ENCODE measurements around the gene ARHGAP40.
"Not testable (repeated sequence)": the region's sequence is repeated elsewhere in the genome, so short reads cannot be mapped to it uniquely, and the experiment has no call there.

ARHGAP40 gene

DNA sequence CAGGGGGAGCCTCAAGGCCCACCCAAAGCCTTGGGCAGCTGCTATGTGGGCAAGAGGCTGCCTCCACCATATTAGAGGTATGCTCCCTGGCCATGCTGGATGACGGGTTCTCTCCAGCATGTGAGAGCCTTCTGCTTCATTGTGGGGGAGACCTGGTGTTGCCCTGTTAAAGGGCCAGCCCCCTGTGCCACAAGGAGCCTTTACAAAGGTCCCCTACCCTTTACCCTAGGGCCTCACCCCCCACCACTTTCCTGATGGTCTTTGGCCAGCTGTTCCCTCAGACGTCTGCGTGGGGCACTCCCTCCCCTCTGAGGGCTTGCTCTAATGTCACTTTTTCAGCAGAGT is 15.5 kb upstream of the ARHGAP40 start:
- no peak for DNase-seq (ENCODE audit: low read depth)
- TF ChIP-seq CTCF (conservative IDR thresholded peaks at IDR 0.05; ENCODE audit: low read depth, low read length) = no peak
- H3K4me3 ChIP-seq (ENCODE audit: low read length) = no peak overlapping the region

- no peak for DNase-seq (ENCODE audit: low read depth)
- no peak overlapping the region for H3K4me3 ChIP-seq (ENCODE audit: low read length)
- no peak for TF ChIP-seq CTCF (conservative IDR thresholded peaks at IDR 0.05; ENCODE audit: low read depth, low read length)
Measured at GRCh38 chr20:38588303-38588702, 13.3 kb upstream of the ARHGAP40 start.

GRCh38 chr20:38589351-38589750 is 12.3 kb upstream of the ARHGAP40 start:
- no peak for DNase-seq (ENCODE audit: low read depth)
- no peak for TF ChIP-seq CTCF (conservative IDR thresholded peaks at IDR 0.05; ENCODE audit: low read depth, low read length)
- H3K4me3 ChIP-seq (ENCODE audit: low read length) = no peak overlapping the region

- DNase-seq (ENCODE audit: low read depth) = no peak
- TF ChIP-seq CTCF (conservative IDR thresholded peaks at IDR 0.05; ENCODE audit: low read depth, low read length) = no peak
Measured at GRCh38 chr20:38589967-38590675, 11.5 kb upstream of the ARHGAP40 start.

GRCh38 chr20:38590676-38591473 is 10.7 kb upstream of the ARHGAP40 start:
- no peak overlapping the region for H3K4me3 ChIP-seq (ENCODE audit: low read length)
- TF ChIP-seq CTCF (conservative IDR thresholded peaks at IDR 0.05; ENCODE audit: low read depth, low read length) = no peak
- DNase-seq (ENCODE audit: low read depth) = no peak

More at GRCh38 chr20:38589967-38590675, 11.5 kb upstream of the ARHGAP40 start:
- H3K4me3 ChIP-seq (ENCODE audit: low read length) = no peak overlapping the region

DNA sequence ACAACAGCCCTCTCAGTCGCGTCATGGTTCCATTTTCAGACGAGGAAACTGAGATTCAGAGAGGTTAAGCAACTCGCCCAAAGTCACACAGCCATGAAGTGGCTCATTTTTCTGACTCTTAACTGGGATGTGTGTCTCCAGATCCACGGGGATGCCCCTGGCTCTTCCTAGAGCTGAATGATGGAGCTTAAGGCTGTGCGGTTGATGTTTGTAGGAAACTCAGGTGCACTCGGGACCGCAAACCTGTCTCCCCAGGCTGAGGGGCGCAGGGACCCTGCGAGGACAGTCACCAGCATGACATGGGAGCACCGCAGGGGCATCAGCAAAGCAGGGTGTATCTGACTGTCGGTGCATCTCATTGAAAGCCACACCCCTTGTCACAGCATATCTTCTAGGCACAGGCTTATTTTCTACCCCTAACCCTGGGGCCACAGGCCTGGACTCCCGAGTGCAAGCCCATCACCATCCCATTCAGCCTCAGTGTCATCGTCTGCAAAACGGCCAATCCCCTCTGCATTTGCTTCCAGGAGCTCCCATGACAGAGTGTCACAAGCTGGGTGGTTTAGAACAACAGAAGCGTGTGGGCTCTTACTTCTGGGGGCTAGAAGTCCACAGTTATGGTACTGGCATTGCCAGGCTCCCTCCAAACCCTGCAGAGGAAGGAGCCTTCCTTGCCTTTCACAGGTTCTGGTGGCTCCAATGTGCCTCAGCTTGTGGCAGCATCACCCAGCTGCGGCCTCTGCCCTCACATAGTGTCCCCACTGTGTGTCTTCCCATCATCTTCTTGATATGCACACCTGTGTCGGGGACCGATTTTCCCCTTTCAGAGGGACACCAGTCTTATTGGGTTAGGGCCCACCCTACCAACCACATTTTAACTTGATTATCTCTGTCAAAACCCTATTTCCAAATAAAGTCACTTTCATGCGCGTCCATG is 9.9 kb upstream of the ARHGAP40 start:
- no peak for TF ChIP-seq CTCF (conservative IDR thresholded peaks at IDR 0.05; ENCODE audit: low read depth, low read length)
- no peak for DNase-seq (ENCODE audit: low read depth)
- H3K4me3 ChIP-seq (ENCODE audit: low read length) = no peak overlapping the region

GRCh38 chr20:38592411-38592790 is 9.2 kb upstream of the ARHGAP40 start:
- DNase-seq (ENCODE audit: low read depth); H3K4me3 ChIP-seq (ENCODE audit: low read length): not testable (repeated sequence)

DNA sequence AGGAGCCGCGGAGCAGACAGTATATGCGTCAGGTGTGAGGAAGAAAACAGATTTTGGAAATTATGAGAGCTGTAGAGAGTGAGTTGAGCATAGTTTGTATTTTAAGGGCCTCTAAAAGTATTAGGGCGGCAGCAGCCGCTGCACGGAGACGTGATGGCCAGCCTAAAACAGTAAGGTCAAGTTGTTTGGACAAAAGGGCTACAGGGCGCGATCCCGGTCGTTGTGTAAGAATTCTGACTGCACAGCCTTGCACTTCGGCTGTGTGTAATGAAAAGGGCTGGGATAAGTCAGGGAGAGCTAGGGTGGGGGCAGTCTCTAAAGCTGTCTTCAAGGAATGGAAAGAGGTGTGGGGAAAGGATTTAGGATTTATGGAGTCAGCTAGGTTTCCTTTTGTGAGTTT is 7.3 kb upstream of the ARHGAP40 start:
- not testable (repeated sequence) for H3K4me3 ChIP-seq (ENCODE audit: low read length); DNase-seq (ENCODE audit: low read depth)

DNA sequence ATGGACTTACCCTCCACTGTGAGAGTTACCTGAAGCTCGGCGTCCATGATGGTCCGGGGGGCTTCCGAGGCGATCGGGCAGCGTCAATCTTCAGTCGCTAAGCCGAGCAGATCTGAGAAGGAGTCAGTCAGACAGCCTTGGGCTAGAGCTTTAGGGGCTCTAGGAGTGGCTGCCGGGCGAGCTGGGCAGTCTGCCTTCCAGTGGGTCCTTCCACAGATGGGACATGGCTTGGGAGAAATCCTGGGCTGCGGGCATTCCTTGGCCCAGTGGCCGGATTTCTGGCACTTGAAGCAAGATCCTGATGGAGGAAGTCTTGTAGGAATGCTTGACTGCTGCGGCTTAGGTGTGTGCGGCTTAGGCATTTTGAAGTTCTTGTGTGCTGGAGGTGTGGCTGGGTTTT is 5.7 kb upstream of the ARHGAP40 start:
- DNase-seq (ENCODE audit: low read depth); H3K4me3 ChIP-seq (ENCODE audit: low read length): not testable (repeated sequence)

All from retinal pigment epithelial cell (primary cell).